Stimulated activated CD4-positive, alpha-beta T cell treated with anti-CD3 and anti-CD28 coated beads, Interleukin-12 subunit alpha, Interleukin-12 subunit beta, amount 100 ng/mL, for 24 hours (primary cell): ENCODE results near the gene FAM83D.
"Not testable (repeated sequence)": the region's sequence is repeated elsewhere in the genome, so short reads cannot be mapped to it uniquely, and the experiment has no call there.

Experiments used
- DNase-seq, 2 experiments: peaks; one replicate each; pipeline ENCODE4 v3.0.0-alpha.2; 2020; ENCODE audit warnings: low read depth in 2 of 2

Gene FAM83D

GRCh38 chr20:38935285-38935684, 9.1 kb downstream of the FAM83D start:
- DNase-seq, result no peak

DNA sequence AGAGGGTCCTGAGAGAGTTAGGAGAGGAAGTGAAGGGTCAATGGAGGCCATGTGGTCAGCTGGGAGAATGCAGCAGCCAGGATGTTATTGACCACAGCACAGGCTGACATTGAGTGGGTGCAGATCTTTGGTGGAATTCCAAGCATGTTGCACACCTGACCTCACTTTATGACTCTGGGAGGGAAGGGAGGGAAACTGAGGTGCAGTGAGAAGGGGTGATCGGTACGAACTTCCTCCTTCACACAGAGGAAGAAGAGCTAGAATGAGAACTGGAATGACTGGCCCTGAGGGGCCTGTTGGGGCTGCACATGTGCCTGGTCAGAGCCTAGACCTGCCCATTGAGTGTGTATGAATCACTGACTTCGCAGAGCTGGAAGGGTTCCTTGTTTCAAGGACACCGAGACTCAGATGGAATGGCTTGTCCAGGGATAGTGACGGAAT, 9.8 kb downstream of the FAM83D start:
- DNase-seq, result no peak

DNA sequence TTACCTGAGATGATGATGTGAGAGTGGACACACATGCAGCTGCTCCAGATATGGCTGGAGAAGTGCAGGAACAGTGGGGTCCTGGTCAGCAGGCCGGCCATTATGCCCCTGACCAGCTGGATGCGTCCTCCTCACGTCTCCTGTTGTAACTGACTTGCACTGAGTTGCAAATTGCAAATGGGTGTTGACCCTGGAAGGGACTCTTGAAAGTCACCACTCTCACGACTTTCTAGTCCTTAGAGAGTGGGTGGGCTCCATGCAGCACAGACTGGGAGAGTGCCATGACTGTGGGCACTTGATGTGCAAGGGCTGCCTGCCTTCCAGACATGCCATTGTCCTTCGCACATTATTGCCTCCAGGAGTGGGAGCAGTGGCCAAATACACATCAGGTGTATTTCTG, 10.8 kb downstream of the FAM83D start:
- DNase-seq, result no peak

DNA sequence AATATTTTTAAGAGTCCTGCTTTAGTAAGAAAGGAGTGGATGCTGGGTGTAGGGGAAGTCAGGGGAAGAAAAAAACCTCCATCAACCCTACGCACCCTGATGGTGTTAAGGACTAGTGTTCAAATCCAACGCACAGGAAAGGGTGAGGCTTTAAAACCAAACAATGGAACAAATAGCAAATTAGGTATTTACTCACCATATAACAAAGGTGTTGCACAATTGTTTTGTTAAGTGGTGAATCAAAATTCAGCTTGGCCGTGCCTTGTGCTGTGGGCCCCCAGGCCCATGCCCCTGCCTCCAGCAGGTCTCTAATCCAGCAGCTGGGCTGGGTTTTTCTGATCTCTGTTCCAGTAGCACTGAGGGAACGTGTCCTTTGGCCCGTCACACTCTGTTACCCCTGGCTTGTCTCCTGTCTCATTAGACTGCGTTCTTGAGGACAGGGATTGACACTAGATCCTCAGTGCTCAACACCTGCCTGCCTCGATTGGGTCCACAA, 11.8 kb downstream of the FAM83D start:
- no peak for DNase-seq

DNA sequence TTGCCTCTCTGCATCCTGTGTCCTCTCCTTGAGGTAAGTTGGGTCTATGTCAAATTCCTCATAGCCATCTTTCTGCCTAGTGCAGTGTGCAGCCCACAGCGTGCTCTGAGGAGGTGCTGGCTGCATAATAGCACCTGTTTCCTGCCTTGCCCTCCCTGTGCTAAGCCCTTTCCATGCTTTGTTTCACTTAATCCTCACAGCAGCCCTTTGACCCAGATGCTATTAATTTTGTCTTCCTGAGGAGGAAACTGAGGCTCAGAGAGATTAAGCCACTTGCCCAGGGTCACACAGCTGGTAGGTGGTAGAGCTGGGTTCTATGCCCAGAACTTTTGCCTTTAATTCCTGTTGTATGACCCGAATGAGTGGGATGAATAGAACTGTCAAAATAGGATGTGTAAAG, 13.5 kb downstream of the FAM83D start:
- DNase-seq, result no peak

DNA sequence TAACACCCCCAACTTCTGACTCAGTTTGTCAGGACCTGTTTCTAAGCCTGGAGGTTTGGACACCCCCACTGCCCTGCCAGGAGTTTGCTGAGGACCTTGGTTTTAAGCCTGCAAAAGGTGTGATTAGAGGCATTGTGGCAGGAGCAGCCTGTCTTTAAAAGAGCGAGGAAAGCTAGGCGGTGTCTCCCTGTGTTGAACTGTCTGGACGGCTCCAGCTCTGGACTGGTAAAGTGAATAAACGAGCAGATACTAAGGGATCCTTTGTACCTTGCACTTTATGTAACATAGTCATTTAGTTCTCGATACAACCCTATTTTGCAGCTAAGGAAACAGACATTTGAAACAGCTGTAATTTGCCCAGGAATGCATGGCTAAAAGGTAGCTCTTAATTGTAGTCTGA, 14.4 kb downstream of the FAM83D start:
- no peak for DNase-seq

DNA sequence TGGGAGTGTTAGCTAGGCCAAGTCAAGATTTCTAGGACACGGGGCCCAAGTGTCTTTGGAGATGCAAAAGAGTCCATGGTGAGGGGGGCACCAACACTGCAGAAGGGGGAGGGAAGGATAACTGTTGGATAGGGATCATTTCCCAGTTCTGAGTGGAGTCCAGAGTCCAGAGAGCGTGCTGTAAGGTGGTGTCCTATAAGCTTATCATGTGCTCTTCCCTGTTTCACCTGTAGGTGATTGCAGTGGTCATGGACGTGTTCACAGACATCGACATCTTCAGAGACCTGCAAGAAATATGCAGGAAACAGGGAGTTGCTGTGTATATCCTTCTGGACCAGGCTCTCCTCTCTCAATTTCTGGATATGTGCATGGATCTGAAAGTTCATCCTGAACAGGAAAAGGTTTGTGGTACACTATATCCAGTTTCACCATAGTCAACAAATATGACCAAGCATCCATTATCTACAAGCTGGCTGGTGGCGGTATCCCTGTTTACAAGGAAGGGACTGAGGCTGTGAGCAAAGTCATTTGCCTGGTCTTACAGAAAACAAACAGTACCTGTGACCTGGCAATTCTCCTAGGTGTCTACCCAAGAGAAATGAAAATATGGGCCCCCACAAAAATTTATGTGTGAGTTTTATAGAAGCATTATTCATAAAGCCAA, 15.6 kb downstream of the FAM83D start:
- DNase-seq, result no peak

GRCh38 chr20:38945012-38945411, 18.8 kb downstream of the FAM83D start:
- DNase-seq, result no peak

DNA sequence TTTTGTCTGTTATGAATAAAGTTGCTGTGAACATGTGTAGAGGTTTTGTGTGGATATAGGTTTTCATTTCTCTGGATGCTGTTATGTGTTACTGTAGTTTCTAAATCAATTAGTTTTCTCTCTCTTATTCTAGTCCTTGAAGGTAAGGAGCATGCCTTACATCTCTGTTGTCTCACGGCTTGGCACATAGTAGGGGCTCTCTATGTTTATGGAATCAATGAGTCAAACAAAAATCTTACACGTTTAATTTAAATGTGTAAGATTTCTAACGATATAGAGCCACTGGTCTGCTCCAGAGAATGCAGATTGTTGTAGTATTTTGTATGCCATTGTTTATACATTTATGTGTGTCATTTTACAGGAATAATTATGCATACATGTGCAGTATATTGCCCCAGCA, 20.6 kb downstream of the FAM83D start:
- no peak for DNase-seq

DNA sequence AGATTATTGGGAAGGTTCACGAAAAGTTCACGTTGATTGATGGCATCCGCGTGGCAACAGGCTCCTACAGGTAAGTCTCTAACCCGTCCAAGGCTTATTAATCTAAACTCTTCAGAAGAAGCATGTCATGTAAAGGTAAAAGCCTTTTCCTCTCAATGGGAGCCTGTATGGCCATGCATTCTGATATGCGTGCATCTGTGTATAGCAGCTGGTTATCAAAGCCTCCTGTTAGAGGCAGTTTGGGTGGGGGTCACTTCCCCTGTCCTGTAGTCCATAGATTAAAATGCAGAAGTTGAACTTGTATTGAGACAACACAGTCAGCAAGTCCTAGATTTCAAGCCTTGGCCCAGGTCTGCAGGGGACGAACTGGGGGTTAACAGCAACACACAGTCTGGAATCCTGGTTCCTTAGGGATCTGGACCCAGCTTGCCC, 21.7 kb downstream of the FAM83D start:
- no peak for DNase-seq

DNA sequence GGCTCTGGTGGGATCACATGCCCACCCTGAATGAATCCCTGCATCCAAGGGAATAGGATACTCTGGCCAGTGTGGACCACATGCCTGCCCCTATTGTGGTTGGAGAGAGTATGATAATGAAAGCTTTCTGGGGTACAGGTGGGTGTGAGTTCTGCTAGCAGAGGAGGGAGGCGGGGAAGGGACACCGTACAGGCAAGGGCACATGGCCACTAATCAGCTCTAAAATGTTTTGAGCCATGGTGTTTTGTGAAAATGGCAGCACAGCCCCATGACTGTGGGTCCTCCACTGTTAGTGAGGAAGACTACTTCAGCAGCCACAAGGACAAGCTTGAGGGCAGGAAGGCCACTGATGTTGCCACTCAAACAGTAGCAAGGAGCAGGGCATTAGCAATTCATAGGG, 24.0 kb downstream of the FAM83D start:
- no peak for DNase-seq

DNA sequence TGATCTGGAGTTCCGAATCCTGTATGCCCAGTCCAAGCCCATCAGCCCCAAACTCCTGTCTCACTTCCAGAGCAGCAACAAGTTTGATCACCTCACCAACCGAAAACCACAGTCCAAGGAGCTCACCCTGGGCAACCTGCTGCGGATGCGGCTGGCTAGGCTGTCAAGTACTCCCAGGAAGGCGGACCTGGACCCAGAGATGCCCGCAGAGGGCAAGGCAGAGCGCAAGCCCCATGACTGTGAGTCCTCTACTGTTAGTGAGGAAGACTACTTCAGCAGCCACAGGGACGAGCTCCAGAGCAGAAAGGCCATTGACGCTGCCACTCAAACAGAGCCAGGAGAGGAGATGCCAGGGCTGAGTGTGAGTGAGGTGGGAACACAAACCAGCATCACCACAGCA, 25.4 kb downstream of the FAM83D start:
- DNase-seq, result no peak

DNA sequence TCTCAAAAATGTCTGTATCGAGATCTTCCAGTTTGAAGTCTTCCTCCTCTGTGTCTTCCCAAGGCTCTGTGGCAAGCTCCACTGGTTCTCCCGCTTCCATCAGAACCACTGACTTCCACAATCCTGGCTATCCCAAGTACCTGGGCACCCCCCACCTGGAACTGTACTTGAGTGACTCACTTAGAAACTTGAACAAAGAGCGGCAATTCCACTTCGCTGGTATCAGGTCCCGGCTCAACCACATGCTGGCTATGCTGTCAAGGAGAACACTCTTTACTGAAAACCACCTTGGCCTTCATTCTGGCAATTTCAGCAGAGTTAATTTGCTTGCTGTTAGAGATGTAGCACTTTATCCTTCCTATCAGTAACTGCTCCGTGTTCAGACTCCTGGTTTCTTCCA, 25.9 kb downstream of the FAM83D start:
- DNase-seq, result no peak

DNA sequence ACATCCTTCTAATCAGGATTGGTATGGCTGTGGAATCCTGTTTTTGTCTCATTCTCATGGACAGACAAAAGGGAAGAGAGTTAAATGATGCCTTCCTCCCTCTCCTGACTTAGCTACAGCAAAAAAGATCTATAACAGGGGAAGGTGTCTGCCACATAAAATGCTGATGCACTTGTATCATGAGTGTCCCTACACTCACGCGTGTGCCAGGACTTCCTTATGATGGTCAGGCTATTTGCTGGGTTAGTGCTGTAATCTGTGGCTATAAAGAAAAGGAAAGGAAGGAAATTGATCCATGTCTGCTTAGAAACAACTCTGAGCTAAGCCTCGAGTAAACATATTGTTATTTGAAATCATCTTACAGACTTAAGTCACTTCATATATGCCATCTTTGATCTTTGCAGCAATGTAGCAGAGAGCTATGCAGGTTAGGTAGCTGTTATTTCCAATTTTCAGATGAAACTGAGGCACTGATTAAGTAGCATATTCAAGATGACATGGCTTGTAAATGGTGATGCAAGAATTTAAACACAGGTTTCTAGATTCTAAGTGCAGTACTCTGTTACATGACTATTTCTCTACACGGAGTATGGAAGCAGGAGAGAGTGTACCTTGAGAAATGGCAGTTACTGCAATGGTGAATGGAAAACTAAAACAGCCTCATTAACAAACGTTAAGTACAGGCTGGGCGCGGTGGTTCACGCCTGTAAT, 27.6 kb downstream of the FAM83D start:
- DNase-seq, result no peak

DNA sequence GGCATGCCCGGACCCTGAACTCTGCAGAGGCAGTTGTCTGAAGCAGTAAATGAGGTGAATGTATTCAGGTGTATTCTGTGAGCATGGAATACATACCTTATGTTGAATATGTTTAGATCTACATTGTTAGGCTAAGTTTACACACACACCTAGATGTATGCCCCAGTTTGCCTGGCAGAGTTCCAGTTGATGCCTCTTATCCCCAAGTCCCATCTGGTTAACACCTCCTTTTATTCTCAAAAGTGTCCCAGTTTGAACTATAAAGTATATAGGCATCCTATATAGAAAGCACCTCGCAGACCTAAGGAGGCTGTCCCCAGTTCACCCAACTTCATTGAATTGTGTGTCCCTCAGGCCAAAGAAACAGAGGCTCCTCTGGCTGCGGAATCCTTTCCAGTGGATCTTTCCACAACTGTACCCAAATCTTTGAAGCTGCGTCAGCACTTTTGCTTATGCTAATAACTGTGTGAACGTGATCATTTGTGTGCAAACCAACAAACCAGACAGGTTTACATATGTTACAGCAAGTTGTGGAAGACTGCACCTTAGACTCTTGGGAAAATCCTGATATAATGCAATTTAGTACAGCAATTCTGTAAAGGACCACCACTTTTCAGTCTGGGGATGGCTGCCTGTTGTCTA, 31.1 kb downstream of the FAM83D start:
- no peak for DNase-seq

GRCh38 chr20:38957915-38958485, 31.8 kb downstream of the FAM83D start:
- DNase-seq, result no peak

GRCh38 chr20:38960187-38960687, 34.0 kb downstream of the FAM83D start:
- DNase-seq, result not testable (repeated sequence)

- peak in 1 of 2 experiments; percentile 22 for DNase-seq
Observed at GRCh38 chr20:38961530-38962043, 35.4 kb downstream of the FAM83D start.

DNA sequence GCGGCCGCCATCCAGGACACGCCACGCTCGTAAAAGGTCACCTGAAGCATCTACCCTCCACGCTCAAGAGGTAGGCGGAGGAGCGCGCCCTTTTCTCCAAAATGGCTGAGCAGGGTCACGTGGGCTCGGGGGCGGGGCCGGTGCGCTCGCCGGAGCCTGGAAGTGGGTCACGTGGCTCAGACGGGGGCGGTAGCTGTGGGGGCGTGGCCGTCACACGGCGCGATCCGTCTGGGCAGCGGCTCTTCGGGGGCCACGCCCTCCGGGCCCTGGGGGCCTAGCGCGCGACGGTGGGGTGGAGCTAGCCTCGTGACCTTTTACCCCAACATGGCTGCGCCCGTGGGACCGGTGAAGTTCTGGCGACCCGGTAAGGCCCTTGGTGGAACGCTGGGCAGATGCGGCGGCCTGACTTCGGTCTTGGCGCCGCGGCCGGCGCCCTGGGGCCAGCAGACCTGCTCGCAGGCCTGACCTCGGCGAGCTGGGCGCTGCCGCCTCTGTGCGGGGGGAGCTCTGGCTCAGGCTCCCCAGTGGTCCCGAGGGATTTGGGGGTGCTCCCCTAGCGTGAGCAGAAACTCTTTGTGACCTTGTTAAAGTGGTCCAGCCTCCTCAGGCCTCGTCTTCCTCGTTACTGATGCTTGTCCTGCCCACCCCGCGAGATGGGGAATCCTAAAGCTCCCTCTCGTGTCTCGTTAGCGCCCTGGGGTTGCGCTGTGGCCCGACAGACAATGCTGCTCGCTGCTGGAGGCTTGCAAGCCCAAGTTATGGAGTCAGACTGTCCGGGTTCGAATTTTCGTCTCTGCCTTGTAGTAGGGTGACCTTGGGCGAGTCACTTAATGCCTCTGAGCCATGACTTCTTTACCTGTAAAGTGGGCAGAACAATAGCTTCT, 36.1 kb downstream of the FAM83D start, which contains the start of gene DHX35:
TSS of gene DHX35 (plus strand) at position 301 of the 884 bp plus-strand sequence. CDS start at position 325, 24 bp downstream.
- DNase-seq, result peak; percentile 96 to 99

GRCh38 chr20:38962928-38963401, 36.7 kb downstream of the FAM83D start:
- no peak for DNase-seq

DNA sequence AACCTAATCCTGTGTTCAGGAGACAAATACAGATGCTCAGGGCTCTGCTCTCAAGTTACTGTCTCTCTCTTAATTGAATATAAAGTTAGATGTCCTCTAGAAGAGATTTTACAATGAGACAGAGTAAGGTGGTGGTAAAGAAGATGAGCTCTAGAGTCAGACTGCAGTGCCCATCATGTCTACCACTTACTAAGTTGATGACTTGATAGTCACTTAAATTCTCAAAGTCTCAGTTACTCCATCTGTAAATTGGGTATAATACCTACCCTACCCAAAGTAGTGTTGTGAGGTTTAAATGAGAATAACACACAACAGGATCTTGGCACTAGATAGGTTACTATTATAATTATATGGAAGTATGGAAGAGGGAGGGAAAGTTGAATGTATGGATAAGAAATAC, 37.5 kb downstream of the FAM83D start:
- DNase-seq, result no peak
